ENCODE data around the gene HELZ. TPM values are rescaled to one million over a fixed set of nuclear protein-coding genes. Genes with fewer than 3 reads are reported as not detected.
"Not testable (repeated sequence)": the region's sequence is repeated elsewhere in the genome, so short reads cannot be mapped to it uniquely, and the experiment has no call there.

The HELZ gene
- polyA plus RNA-seq, 3 donors, result 24.8 to 44.1 (median 39.9) TPM

GRCh38 chr17:67289181-67289876, 44.3 kb upstream of the HELZ start:
- intact Hi-C loops (cut with micrococcal nuclease), result loop anchor here in 1 of 2 donors (10.0 kb wide), 1 partner anchor 55 kb away; no protein-coding TSS in a partner anchor
- no peak overlapping the region for H3K27ac ChIP-seq (ENCODE audit: low read depth in 1 of 2, low read length in 2 of 2)
- peak overlapping the region in 2 of 7 donors; percentile 38 to 56 for H3K27ac Mint-ChIP-seq

GRCh38 chr17:67286826-67287225, 41.8 kb upstream of the HELZ start:
- H3K9me3 Mint-ChIP-seq; H3K9ac ChIP-seq (ENCODE audit: insufficient read depth, low read length, poor library complexity, severe bottlenecking); H3K27ac ChIP-seq (ENCODE audit: low read depth in 1 of 2, low read length in 2 of 2); H3K36me3 ChIP-seq (replicated peaks in 1 of 2; ENCODE audit: control insufficient read depth in 1 of 2, insufficient read depth in 2 of 2, low read length in 2 of 2); H4K20me1 ChIP-seq (ENCODE audit: insufficient read depth, low read length); DNase-seq; H3K4me2 ChIP-seq (replicated peaks; ENCODE audit: extremely low read depth, low read length, poor library complexity, severe bottlenecking); H3K27me3 Mint-ChIP-seq (ENCODE audit: low read depth in 3 of 3); H3K79me2 ChIP-seq (ENCODE audit: insufficient read depth, low read length); H3K27ac Mint-ChIP-seq; H3K27me3 ChIP-seq (ENCODE audit: control insufficient read depth in 2 of 2, insufficient read depth in 2 of 2, low read length in 2 of 2); H3K4me3 Mint-ChIP-seq; H2AFZ ChIP-seq (ENCODE audit: insufficient read depth, low read depth, low read length, poor library complexity, severe bottlenecking); H3K9me3 ChIP-seq (replicated peaks in 1 of 2; ENCODE audit: control insufficient read depth in 1 of 2, insufficient read depth in 1 of 2, low read length in 2 of 2); H3K36me3 Mint-ChIP-seq; H3K4me3 ChIP-seq (replicated peaks in 1 of 3; ENCODE audit: low read depth in 2 of 3, low read length in 3 of 3): not testable (repeated sequence)
- WGBS (ENCODE audit: insufficient coverage), result 69% methylated on average over 2 of the region's 3 CpGs
- H3K4me1 Mint-ChIP-seq, result peaks cover 14% of the 10 kb centered on the region
- intact Hi-C loops (cut with micrococcal nuclease), result loop anchor here in 1 of 2 donors (10.0 kb wide), 1 partner anchor 52 kb away; no protein-coding TSS in a partner anchor
- peaks cover 10 to 12% of the 10 kb centered on the region in 2 donors for H3K4me1 ChIP-seq (ENCODE audit: control insufficient read depth in 1 of 2, insufficient read depth in 2 of 2, low read length in 2 of 2)

More at GRCh38 chr17:67289181-67289876, 44.3 kb upstream of the HELZ start:
- Histone ChIP-seq H3K27me3 (ENCODE audit: control insufficient read depth in 2 of 2, insufficient read depth in 2 of 2, low read length in 2 of 2) (no peaks in the 10 kb centered on the region), H3K36me3 (replicated peaks in 1 of 2; ENCODE audit: control insufficient read depth in 1 of 2, insufficient read depth in 2 of 2, low read length in 2 of 2) (no peaks in the 10 kb centered on the region), H3K4me3 (replicated peaks in 1 of 3; ENCODE audit: low read depth in 2 of 3, low read length in 3 of 3) (peak overlapping the region in 1 of 3 experiments; percentile 27), H3K4me1 (ENCODE audit: control insufficient read depth in 1 of 2, insufficient read depth in 2 of 2, low read length in 2 of 2) (peaks cover 17 to 22% of the 10 kb centered on the region in 2 donors), H3K9ac (ENCODE audit: insufficient read depth, low read length, poor library complexity, severe bottlenecking) (no peak overlapping the region), H3K9me3 (replicated peaks in 1 of 2; ENCODE audit: control insufficient read depth in 1 of 2, insufficient read depth in 1 of 2, low read length in 2 of 2) (no peaks in the 10 kb centered on the region), H2AFZ (ENCODE audit: insufficient read depth, low read depth, low read length, poor library complexity, severe bottlenecking) (peak overlapping the region; percentile 76), H3K4me2 (replicated peaks; ENCODE audit: extremely low read depth, low read length, poor library complexity, severe bottlenecking) (peak overlapping the region; percentile 62), H3K79me2 (ENCODE audit: insufficient read depth, low read length) (no peaks in the 10 kb centered on the region), H4K20me1 (ENCODE audit: insufficient read depth, low read length) (no peaks in the 10 kb centered on the region)
- H3K4me1 Mint-ChIP-seq, result peaks cover 23% of the 10 kb centered on the region
- no peaks in the 10 kb centered on the region for H3K36me3 Mint-ChIP-seq
- WGBS (ENCODE audit: insufficient coverage), result 12% methylated on average over 9 of the region's 14 CpGs
- peak overlapping the region; percentile 76 to 87 for H3K4me3 Mint-ChIP-seq
- TF ChIP-seq CTCF (IDR thresholded peaks at IDR 0.05), result no peak
- H3K27me3 Mint-ChIP-seq (ENCODE audit: low read depth in 3 of 3), result peaks cover 2 to 5% (median 2%) of the 10 kb centered on the region in 3 donors
- peaks cover 0 to 2% (median 0%) of the 10 kb centered on the region in 7 donors for H3K9me3 Mint-ChIP-seq
- DNase-seq, result no peak

Measured in CD14-positive monocyte (primary cell).